Endothelial cell of umbilical vein (primary cell): ENCODE measurements around the gene TBX19. TPM values are rescaled to one million over a fixed set of nuclear protein-coding genes. Genes with fewer than 3 reads are reported as not detected.

Experiments
- BruUV-seq: library from RNA; stranded (reverse); fragments of 400-500 nt; replicated peaks from 2 replicates; lab custom pipeline; 2021; lab: Mats Ljungman, UMichigan
- CTCF ChIA-PET: fragments of 300-600, 350-600 bp; sonication (Branson Sonifier 250); formaldehyde crosslinking; loops from one replicate; lab custom pipeline; 2021; ENCODE audit warnings: antibody characterized with exemption, inconsistent platforms; lab: Charles Lee
- POLR2A ChIA-PET: fragments of 300-600, 350-600 bp; sonication (Branson Sonifier 250); formaldehyde crosslinking; loops from one replicate; lab custom pipeline; 2021; ENCODE audit warnings: antibody characterized with exemption, inconsistent platforms; lab: Charles Lee
- DNase-seq: peaks from one replicate; pipeline ENCODE4 v3.0.0-alpha.2; 2011; ENCODE audit warnings: low read depth, low spot score
- FAIRE-seq: peaks from 2 replicates; lab custom pipeline; 2011; peaks lifted over from hg19 to GRCh38; lab: Jason Lieb, UNC
- H2AFZ ChIP-seq: 2 replicates; pipeline ENCODE4 v1.6.0; 2012; ENCODE audit warnings: low read depth, low read length, control low read depth, inconsistent platforms
- H3K27ac ChIP-seq: 2 replicates; pipeline ENCODE4 v1.5.1; 2011; ENCODE audit warnings: low read depth, mild to moderate bottlenecking, control low read depth, low read length, moderate library complexity; ENCODE audit not compliant: insufficient read depth
- H3K27me3 ChIP-seq, 2 experiments: 2 replicates each; pipeline versions ENCODE4 v1.6.0 to v1.6.1; 2011; ENCODE audit warnings: low read length in 2 of 2, mixed read lengths in 1 of 2; ENCODE audit not compliant: control insufficient read depth in 2 of 2, insufficient read depth in 2 of 2
- H3K36me3 ChIP-seq, 2 experiments: 2 replicates in 1 of 2; 3 replicates in 1 of 2; pipeline ENCODE4 v1.5.1; 2011; ENCODE audit warnings: low read length in 2 of 2, mild to moderate bottlenecking in 1 of 2, moderate library complexity in 1 of 2; ENCODE audit not compliant: control insufficient read depth in 2 of 2, insufficient read depth in 2 of 2; ENCODE audit errors: extremely low read depth in 1 of 2
- H3K4me1 ChIP-seq: 3 replicates; pipeline ENCODE4 v1.5.1; 2011; ENCODE audit warnings: mild to moderate bottlenecking, low read length; ENCODE audit not compliant: control insufficient read depth, insufficient read depth; ENCODE audit errors: extremely low read depth
- H3K4me2 ChIP-seq: 2 replicates; pipeline ENCODE4 v1.6.1; 2011; ENCODE audit warnings: low read length, control low read depth, mixed read lengths; ENCODE audit not compliant: insufficient read depth
- H3K4me3 ChIP-seq, 3 experiments: fragments of 200-600 bp in 1 of 3; sonication (generic), shearing (Covaris generic) in 1 of 3; replicated peaks in 1 of 3; 2 replicates each; pipeline ENCODE4 v1.5.1; 2011 to 2016; ENCODE audit warnings: control low read depth in 3 of 3, low read length in 3 of 3, mild to moderate bottlenecking in 2 of 3, inconsistent platforms in 1 of 3, low read depth in 1 of 3, moderate library complexity in 1 of 3; ENCODE audit not compliant: insufficient read depth in 1 of 3
- H3K79me2 ChIP-seq: 2 replicates; pipeline ENCODE4 v1.6.0; 2012; ENCODE audit warnings: low read length, inconsistent platforms; ENCODE audit not compliant: control insufficient read depth, insufficient read depth
- H3K9ac ChIP-seq: replicated peaks from 2 replicates; pipeline ENCODE3; 2011; ENCODE audit warnings: low read length, control low read depth; ENCODE audit not compliant: insufficient read depth; ENCODE audit errors: extremely low read depth
- H3K9me1 ChIP-seq: replicated peaks from 3 replicates; pipeline ENCODE4 v1.6.0; 2011; ENCODE audit warnings: mild to moderate bottlenecking, low read length; ENCODE audit not compliant: control insufficient read depth, insufficient read depth; ENCODE audit errors: extremely low read depth
- H3K9me3 ChIP-seq: replicated peaks from 2 replicates; pipeline ENCODE4 v1.5.1; 2012; ENCODE audit warnings: low read length, inconsistent platforms; ENCODE audit not compliant: control insufficient read depth, insufficient read depth
- H4K20me1 ChIP-seq: replicated peaks from 2 replicates; pipeline ENCODE3; 2011; ENCODE audit warnings: mild to moderate bottlenecking, low read length; ENCODE audit not compliant: control insufficient read depth, insufficient read depth; ENCODE audit errors: extremely low read depth
- CTCF ChIP-seq, 2 donors: IDR thresholded peaks; 1 replicate in 1 of 2; 2 replicates in 1 of 2; pipeline ENCODE4 v1.5.1; 2011; ENCODE audit warnings: low read length in 2 of 2, mild to moderate bottlenecking in 2 of 2, moderate library complexity in 2 of 2, control low read depth in 1 of 2, inconsistent platforms in 1 of 2, low read depth in 1 of 2; ENCODE audit not compliant: insufficient read depth in 1 of 2; ENCODE audit errors: extremely low read depth in 1 of 2
- EZH2 ChIP-seq: IDR thresholded peaks from 2 replicates; pipeline ENCODE4 v1.6.1; 2012; ENCODE audit warnings: borderline replicate concordance, low read depth, mild to moderate bottlenecking, moderate library complexity, low read length, inconsistent platforms; ENCODE audit not compliant: severe bottlenecking
- FOS ChIP-seq: IDR thresholded peaks from 2 replicates; pipeline ENCODE4 v1.6.1; 2011; ENCODE audit warnings: mild to moderate bottlenecking, low read length, moderate library complexity, borderline replicate concordance; ENCODE audit not compliant: insufficient read depth
- GATA2 ChIP-seq: IDR thresholded peaks from 2 replicates; pipeline ENCODE4 v1.7.0; 2011; ENCODE audit warnings: low read depth, mild to moderate bottlenecking, moderate library complexity, mixed read lengths, low read length; ENCODE audit not compliant: insufficient read length, insufficient read depth
- JUN ChIP-seq: IDR thresholded peaks from 2 replicates; pipeline ENCODE4 v1.6.1; 2011; ENCODE audit warnings: borderline replicate concordance, low read depth; ENCODE audit not compliant: insufficient read length, insufficient read depth
- MYC ChIP-seq: IDR thresholded peaks from one replicate; pipeline ENCODE4 v1.6.1; 2011; ENCODE audit warnings: mild to moderate bottlenecking, low read depth, low read length
- POLR2A ChIP-seq: IDR thresholded peaks from 2 replicates; pipeline ENCODE4 v1.6.1; 2012; ENCODE audit warnings: low read depth, mild to moderate bottlenecking, control low read depth, low read length
- POLR2AphosphoS5 ChIP-seq: IDR thresholded peaks from 2 replicates; pipeline ENCODE4 v1.6.1; 2012; ENCODE audit warnings: low read depth, mild to moderate bottlenecking, control low read depth, low read length, moderate library complexity; ENCODE audit not compliant: insufficient read depth
- dilution Hi-C: fragments of 300-500 bp; cut with MboI; formaldehyde crosslinking; loops from one replicate; pipeline ENCODE4 v1.15.0; 2019; ENCODE audit warnings: low sequenced_read_pairs; ENCODE audit not compliant: extremely low pct_ligation_motif_present
- intact Hi-C: fragments of 100-400 bp; cut with micrococcal nuclease; formaldehyde crosslinking; loops from one replicate; pipeline ENCODE4 v1.10.0; 2022
- polyA plus RNA-seq, 4 experiments: library from polyadenylated mRNA; depleted of rRNA in 3 of 4; stranded (reverse) in 3 of 4; unstranded in 1 of 4; fragments of >200 nt; gene quantifications; 2 replicates each; pipeline versions ENCODE4 v1.2.1 to v1.2.3, GENCODE V29; 2011 to 2012; ENCODE audit warnings: missing spikeins in 1 of 4
- total RNA-seq: library from RNA; stranded (reverse); gene quantifications from 2 replicates; pipeline ENCODE4 v1.2.3, GENCODE V29; 2021
- TF ChIP-seq, protein P1 (sequence below): IDR thresholded peaks from 2 replicates; pipeline ENCODE4 v1.6.1; 2011; ENCODE audit not compliant: insufficient read depth, insufficient read length

The TBX19 gene
- total and polyA plus RNA-seq, 2 donors (not counting 3 experiments of a cell fraction or from before 2014, with no cell fraction given) = 2.3 to 2.8 TPM

- no peaks in the 10 kb centered on the region for H4K20me1 ChIP-seq
- no peak overlapping the region for H3K27ac ChIP-seq
- ChIA-PET CTCF (interaction anchor here (0.9 to 1.6 kb wide), 3 partner anchors 8 to 91 kb away, joined by 3 to 8 read pairs (median 5); no protein-coding TSS in a partner anchor), POLR2A (no interaction called here)
- H3K36me3 ChIP-seq = peaks cover 0 to 7% of the 10 kb centered on the region in 2 experiments
- BruUV-seq = no TSS peak
- no peak overlapping the region for H3K4me3 ChIP-seq
- intact Hi-C loops = no loop called here
- FAIRE-seq (no peak), DNase-seq (no peak)
- H3K4me2 ChIP-seq = no peak overlapping the region
- no peaks in the 10 kb centered on the region for H3K9me3 ChIP-seq
- H2AFZ ChIP-seq = no peak overlapping the region
- dilution Hi-C loops = no loop called here
- no peaks in the 10 kb centered on the region for H3K9me1 ChIP-seq
- TF ChIP-seq POLR2A (no peak), GATA2 (no peak), EZH2 (no peak), FOS (no peak), MYC (no peak), POLR2AphosphoS5 (no peak), JUN (no peak), CTCF (IDR thresholded peaks at IDR 0.05; ENCODE audit: extremely low read depth in 1 of 2, insufficient read depth in 1 of 2, low read depth in 1 of 2, low read length in 2 of 2) (no peak)
- TF ChIP-seq, protein P1, sequence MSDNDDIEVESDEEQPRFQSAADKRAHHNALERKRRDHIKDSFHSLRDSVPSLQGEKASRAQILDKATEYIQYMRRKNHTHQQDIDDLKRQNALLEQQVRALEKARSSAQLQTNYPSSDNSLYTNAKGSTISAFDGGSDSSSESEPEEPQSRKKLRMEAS = no peak
- H3K79me2 ChIP-seq = peaks cover 20% of the 10 kb centered on the region
- H3K4me1 ChIP-seq = no peaks in the 10 kb centered on the region
- no peaks in the 10 kb centered on the region for H3K27me3 ChIP-seq
- H3K9ac ChIP-seq = no peak overlapping the region
Observed at GRCh38 chr1:168252204-168252733, 28.4 kb upstream of the TBX19 start.
